ENCODE results near the gene KHDRBS2. TPM values are rescaled to one million over a fixed set of nuclear protein-coding genes. Genes with fewer than 3 reads are reported as not detected.

Gene KHDRBS2
- total RNA-seq, 1 donor = not detected

DNA sequence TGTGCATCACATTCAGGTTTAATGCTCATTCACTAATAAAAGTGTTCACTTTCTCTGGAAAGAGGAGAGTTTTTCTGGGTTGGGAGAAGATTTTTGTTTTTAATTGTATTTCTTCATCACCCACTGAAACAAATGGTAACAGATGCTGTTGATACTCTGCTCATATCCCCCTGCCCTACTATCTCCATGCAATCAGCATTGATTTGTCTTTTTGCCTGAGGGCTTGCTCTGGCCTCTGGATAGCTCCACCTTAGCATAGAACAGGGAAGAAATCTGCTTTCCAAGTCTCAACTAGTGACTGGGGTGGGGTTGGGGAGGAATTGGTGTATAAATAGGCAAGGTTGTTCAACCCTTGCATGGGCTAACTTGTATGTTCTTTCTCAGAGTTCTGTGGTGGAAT is 296.4 kb downstream of the KHDRBS2 start:
- H3K4me3 ChIP-seq (ENCODE audit: low read depth, low read length) = no peak overlapping the region
- TF ChIP-seq, protein P1, sequence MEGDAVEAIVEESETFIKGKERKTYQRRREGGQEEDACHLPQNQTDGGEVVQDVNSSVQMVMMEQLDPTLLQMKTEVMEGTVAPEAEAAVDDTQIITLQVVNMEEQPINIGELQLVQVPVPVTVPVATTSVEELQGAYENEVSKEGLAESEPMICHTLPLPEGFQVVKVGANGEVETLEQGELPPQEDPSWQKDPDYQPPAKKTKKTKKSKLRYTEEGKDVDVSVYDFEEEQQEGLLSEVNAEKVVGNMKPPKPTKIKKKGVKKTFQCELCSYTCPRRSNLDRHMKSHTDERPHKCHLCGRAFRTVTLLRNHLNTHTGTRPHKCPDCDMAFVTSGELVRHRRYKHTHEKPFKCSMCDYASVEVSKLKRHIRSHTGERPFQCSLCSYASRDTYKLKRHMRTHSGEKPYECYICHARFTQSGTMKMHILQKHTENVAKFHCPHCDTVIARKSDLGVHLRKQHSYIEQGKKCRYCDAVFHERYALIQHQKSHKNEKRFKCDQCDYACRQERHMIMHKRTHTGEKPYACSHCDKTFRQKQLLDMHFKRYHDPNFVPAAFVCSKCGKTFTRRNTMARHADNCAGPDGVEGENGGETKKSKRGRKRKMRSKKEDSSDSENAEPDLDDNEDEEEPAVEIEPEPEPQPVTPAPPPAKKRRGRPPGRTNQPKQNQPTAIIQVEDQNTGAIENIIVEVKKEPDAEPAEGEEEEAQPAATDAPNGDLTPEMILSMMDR (IDR thresholded peaks at IDR 0.05; ENCODE audit: insufficient read depth, low read depth, low read length) = no peak
- no peak for DNase-seq (ENCODE audit: low read depth)

DNA sequence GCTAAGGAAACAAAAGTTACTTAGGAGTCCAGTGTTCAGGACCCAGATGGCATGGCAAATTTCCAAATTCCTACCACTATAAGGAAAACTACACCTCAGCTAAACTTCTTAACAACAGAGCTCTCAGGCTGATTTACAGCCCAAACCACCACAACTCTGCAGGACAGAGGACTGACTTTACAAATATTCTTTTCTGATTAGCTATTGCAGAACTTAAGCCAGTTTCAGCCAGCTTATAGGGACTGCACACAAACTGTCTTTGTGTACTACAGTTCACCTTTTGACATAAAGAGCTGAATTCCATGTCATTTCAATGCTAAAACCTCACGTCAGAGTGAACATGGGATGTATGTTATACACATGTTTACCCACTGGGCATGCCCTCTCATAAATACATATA is 305.4 kb downstream of the KHDRBS2 start:
- TF ChIP-seq, protein P1 (IDR thresholded peaks at IDR 0.05; ENCODE audit: insufficient read depth, low read depth, low read length) = no peak
- no peak overlapping the region for H3K4me3 ChIP-seq (ENCODE audit: low read depth, low read length)
- DNase-seq (ENCODE audit: low read depth) = no peak

DNA sequence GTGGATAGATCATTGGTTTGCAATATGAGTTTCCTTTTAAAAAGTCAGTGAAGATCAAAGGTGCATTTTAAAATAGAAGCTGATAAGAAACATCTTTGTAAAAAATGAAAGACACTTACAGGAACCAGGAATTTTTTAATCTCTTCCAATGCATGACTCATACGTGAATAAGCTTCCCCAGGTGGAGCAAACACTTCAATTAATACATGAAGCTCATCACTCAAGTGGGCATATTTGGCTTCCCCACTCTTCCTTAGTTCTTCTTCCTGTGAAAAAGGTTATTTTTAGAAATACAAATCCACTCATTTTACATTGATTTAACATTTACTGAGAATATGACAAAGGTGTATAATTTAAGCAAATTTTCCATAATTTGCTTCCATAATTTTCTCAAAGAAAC is 308.1 kb downstream of the KHDRBS2 start:
- TF ChIP-seq, protein P1 (IDR thresholded peaks at IDR 0.05; ENCODE audit: insufficient read depth, low read depth, low read length) = no peak

DNA sequence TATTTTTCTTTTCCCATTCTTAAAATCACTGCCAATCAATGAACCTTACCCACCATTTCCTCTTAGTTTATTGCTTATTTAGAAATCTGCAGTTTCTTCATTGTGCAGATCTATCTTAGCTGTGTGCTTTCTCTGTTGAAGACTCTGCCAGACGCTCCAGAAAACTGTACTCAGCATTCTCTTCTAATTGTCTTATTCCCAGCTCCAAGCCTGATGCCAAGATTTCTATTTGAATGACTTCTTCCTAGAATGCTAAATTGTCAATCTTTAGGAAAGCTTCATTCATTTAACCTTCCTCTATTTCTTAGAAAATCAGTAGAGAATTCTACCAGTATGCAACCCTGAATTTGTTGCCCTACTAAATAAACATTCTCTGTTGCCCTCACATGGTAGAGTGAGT is 308.9 kb downstream of the KHDRBS2 start:
- TF ChIP-seq, protein P1 (IDR thresholded peaks at IDR 0.05; ENCODE audit: insufficient read depth, low read depth, low read length) = no peak
- H3K4me3 ChIP-seq (ENCODE audit: low read depth, low read length) = no peak overlapping the region
- DNase-seq (ENCODE audit: low read depth) = no peak

More for the DNA sequence above, 308.1 kb downstream of the KHDRBS2 start:
- DNase-seq (ENCODE audit: low read depth) = no peak
- no peak overlapping the region for H3K4me3 ChIP-seq (ENCODE audit: low read depth, low read length)

DNA sequence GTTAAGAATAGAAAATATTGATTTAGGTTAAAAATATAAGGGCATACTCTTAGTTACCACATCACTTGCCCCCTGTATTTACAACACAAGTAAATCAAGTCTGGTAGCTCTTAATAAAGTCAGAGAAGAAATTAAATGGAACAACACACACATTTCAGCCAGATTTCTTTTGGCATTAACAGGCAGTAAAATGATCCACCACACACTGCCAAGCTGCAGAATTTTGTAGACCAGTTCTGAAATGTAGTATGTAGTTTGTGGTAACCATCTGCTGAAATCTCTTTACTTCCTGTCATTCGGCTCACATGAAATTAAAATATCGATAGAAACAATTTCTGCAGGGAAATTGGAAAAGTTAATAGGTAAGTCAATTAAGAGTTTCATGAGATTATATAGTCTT is 326.8 kb downstream of the KHDRBS2 start:
- DNase-seq (ENCODE audit: low read depth) = no peak
- H3K4me3 ChIP-seq (ENCODE audit: low read depth, low read length) = no peak overlapping the region
- TF ChIP-seq, protein P1 (IDR thresholded peaks at IDR 0.05; ENCODE audit: insufficient read depth, low read depth, low read length) = no peak

DNA sequence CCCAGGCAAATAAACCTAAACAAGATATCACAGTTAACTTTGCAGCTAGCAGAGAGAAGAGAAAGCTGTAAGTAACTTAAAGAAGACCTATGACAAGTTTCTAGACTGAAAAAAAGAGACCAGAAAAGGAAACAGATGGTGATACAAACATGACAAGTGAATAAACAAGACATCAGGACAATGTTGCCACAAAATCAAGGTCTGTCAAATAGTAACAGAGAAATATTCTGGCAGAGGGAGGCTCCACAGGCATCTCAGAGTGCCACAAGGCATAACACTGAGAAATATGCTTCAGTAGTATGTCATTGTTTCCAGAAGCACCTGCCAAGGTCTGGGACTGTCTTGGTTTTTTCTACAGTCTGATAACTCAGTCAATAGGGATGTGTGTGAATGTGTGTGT is 332.2 kb downstream of the KHDRBS2 start:
- no peak for DNase-seq (ENCODE audit: low read depth)
- TF ChIP-seq, protein P1 (IDR thresholded peaks at IDR 0.05; ENCODE audit: insufficient read depth, low read depth, low read length) = no peak

DNA sequence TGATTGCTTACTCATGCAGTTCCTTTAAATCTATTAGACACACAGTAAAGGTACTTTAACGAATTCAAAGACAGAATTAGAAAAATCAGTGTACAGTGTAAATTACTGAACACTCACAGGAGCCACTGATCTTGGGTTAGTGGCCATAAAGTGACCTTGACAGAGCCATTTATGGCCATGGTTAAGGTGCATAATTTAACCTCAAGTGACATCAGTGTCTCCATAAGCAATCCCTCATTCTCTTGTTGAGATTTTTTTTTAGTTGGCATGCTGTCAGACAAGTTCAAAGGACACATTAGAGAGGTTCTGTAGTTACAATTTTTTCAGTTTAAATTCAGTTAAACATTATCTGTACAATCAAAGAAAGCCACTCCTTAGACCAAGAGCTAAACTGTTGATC is 334.4 kb downstream of the KHDRBS2 start:
- no peak overlapping the region for H3K4me3 ChIP-seq (ENCODE audit: low read depth, low read length)
- TF ChIP-seq, protein P1 (IDR thresholded peaks at IDR 0.05; ENCODE audit: insufficient read depth, low read depth, low read length) = no peak
- DNase-seq (ENCODE audit: low read depth) = no peak

More for the DNA sequence above, 332.2 kb downstream of the KHDRBS2 start:
- H3K4me3 ChIP-seq (ENCODE audit: low read depth, low read length) = no peak overlapping the region
